Coronary artery (tissue), 2 donors: ENCODE results near the gene D2HGDH.

Source experiments
- DNase-seq: peaks from one replicate; pipeline ENCODE4 v3.0.0-alpha.2; 2017; ENCODE audit warnings: low spot score
- H3K27ac ChIP-seq, 2 donors: fragments of 200-600 bp; sonication (generic); one replicate each; pipeline ENCODE4 v1.5.1; 2016 to 2019
- H3K4me3 ChIP-seq: fragments of 200-600 bp; sonication (generic); 2 replicates; pipeline ENCODE4 v1.5.1; 2016; ENCODE audit warnings: mild to moderate bottlenecking, moderate library complexity
- CTCF ChIP-seq: fragments of 200-600 bp; sonication (generic); IDR thresholded peaks from one replicate; pipeline ENCODE4 v1.5.1; 2019; ENCODE audit warnings: antibody characterized with exemption

Gene D2HGDH

GRCh38 chr2:241794250-241794823 lies 59.9 kb downstream of the D2HGDH start:
- no peak for TF ChIP-seq CTCF
- DNase-seq: peak; percentile 62
- Histone ChIP-seq H3K27ac (no peak overlapping the region), H3K4me3 (no peak overlapping the region)

GRCh38 chr2:241795021-241795999 lies 60.9 kb downstream of the D2HGDH start:
- no peak for TF ChIP-seq CTCF
- H3K27ac ChIP-seq: no peak overlapping the region
- H3K4me3 ChIP-seq: no peak overlapping the region
- no peak for DNase-seq

GRCh38 chr2:241796209-241796608 lies 61.8 kb downstream of the D2HGDH start:
- no peak overlapping the region for H3K27ac ChIP-seq
- no peak for DNase-seq

GRCh38 chr2:241796610-241797138 lies 62.2 kb downstream of the D2HGDH start:
- TF ChIP-seq CTCF: no peak
- Histone ChIP-seq H3K27ac (no peak overlapping the region), H3K4me3 (no peak overlapping the region)
- DNase-seq: peak; percentile 67

More at GRCh38 chr2:241796209-241796608, 61.8 kb downstream of the D2HGDH start:
- no peak for TF ChIP-seq CTCF
- H3K4me3 ChIP-seq: no peak overlapping the region

GRCh38 chr2:241797441-241798080 lies 63.1 kb downstream of the D2HGDH start:
- DNase-seq: no peak

More at GRCh38 chr2:241797441-241798080, 63.1 kb downstream of the D2HGDH start:
- no peak overlapping the region for H3K4me3 ChIP-seq
- TF ChIP-seq CTCF: no peak
- H3K27ac ChIP-seq: no peak overlapping the region
